Measurements from ENCODE around the gene ODR4.

DNA sequence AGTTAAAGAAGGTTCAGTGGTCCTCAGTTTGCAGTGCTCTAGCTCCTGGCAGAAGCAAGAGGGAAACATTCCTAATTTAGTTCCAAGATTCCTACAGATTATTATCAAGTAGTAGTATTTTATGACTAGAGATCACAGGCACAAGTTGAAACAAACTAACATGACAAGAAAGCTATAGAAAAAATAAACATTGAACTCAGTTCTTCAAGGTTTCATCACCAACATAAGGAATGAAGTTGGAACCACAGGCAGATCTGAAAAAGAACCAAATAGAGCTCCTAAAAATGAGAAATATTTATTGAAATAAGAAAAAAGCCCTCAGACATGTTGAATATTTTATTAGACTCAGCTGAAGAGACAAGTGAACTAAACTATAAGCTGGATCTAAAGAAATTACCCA is 44.7 kb downstream of the ODR4 start:
- TF ChIP-seq, protein P1, sequence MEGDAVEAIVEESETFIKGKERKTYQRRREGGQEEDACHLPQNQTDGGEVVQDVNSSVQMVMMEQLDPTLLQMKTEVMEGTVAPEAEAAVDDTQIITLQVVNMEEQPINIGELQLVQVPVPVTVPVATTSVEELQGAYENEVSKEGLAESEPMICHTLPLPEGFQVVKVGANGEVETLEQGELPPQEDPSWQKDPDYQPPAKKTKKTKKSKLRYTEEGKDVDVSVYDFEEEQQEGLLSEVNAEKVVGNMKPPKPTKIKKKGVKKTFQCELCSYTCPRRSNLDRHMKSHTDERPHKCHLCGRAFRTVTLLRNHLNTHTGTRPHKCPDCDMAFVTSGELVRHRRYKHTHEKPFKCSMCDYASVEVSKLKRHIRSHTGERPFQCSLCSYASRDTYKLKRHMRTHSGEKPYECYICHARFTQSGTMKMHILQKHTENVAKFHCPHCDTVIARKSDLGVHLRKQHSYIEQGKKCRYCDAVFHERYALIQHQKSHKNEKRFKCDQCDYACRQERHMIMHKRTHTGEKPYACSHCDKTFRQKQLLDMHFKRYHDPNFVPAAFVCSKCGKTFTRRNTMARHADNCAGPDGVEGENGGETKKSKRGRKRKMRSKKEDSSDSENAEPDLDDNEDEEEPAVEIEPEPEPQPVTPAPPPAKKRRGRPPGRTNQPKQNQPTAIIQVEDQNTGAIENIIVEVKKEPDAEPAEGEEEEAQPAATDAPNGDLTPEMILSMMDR (IDR thresholded peaks at IDR 0.05) = no peak
- no peak for TF ChIP-seq POLR2A (IDR thresholded peaks at IDR 0.05)

Measured in gastroesophageal sphincter (tissue), 3 donors.